Stimulated activated CD4-positive, alpha-beta T cell treated with anti-CD3 and anti-CD28 coated beads, Interleukin-1b, Interleukin-23, amount 100 ng/mL, for 1 hour (primary cell): ENCODE results near the gene OR1S1.
"Not testable (repeated sequence)": the region's sequence is repeated elsewhere in the genome, so short reads cannot be mapped to it uniquely, and the experiment has no call there.

Experiments
- DNase-seq, 2 donors: peaks; one replicate each; pipeline ENCODE4 v3.0.0-alpha.2; 2020; ENCODE audit warnings: low read depth in 2 of 2

The OR1S1 gene

GRCh38 chr11:58212420-58212819 lies at the start of gene OR1S1:
Gene OR1S1 (plus strand): TSS chr11:58212720.
- DNase-seq, result not testable (repeated sequence)

GRCh38 chr11:58164389-58164788 lies 48.1 kb upstream of the OR1S1 start:
- DNase-seq, result no peak

DNA sequence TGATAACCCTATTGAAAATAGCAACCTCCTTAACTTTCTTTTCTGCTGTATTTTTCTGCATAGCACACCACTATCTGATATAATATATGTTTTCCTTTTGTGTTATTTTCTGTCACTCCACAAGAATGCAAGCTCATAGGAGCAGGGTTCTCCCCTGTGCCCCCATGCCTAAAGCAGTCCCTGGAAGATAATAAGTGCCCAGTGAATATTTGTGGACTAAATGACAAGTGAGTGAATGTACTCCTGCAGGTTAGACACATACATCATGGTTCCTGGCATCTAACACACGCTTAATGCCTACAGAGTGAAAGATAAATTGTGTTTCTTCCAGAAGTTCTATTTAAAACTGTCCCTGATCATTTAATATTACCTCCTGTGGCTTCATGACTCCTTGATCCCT lies 47.5 kb upstream of the OR1S1 start:
- no peak for DNase-seq

DNA sequence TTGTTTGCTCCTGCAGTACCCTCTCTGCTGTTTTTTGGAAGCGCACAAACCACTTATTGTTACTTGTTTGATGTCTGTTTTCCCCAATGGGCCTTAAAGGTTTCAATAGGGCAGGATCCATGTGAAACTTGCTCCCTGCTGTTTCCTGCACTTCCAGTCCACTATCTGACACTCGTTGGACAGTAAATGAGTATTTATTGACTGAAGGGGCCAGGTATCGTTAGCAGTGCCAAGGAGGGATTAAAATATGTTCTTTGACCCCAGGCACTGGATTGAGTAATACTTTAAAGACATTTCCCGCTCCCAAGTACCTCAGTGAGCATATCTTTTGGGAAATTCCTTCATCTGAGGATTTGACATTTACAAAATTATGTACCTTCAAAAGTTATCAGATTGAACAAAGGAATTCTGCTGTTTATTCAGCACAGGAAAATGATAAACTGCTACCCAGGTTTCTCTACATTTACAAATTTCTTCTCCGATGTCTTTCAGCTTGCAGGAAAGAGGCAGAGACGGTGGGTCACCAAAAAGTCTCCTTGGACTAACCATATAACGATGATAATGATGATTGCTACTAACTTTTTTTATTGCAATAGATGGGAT lies 46.9 kb upstream of the OR1S1 start:
- DNase-seq, result no peak

- DNase-seq, result no peak
These were observed 35.0 kb upstream of the OR1S1 start for GRCh38 chr11:58177409-58178054.

- DNase-seq, result no peak
These were observed 34.1 kb upstream of the OR1S1 start for GRCh38 chr11:58178444-58178843.

- no peak for DNase-seq
These were observed 32.9 kb upstream of the OR1S1 start for GRCh38 chr11:58179648-58180047.

- no peak for DNase-seq
These were observed 25.6 kb upstream of the OR1S1 start for GRCh38 chr11:58186938-58187337.

GRCh38 chr11:58188770-58189169 lies 23.8 kb upstream of the OR1S1 start, which contains the start of gene OR9Q2:
Gene OR9Q2 (plus strand): TSS chr11:58189070. CDS start chr11:58190491, 1,421 bp downstream.
- no peak for DNase-seq

GRCh38 chr11:58192229-58192628 lies 20.3 kb upstream of the OR1S1 start:
- DNase-seq, result no peak

DNA sequence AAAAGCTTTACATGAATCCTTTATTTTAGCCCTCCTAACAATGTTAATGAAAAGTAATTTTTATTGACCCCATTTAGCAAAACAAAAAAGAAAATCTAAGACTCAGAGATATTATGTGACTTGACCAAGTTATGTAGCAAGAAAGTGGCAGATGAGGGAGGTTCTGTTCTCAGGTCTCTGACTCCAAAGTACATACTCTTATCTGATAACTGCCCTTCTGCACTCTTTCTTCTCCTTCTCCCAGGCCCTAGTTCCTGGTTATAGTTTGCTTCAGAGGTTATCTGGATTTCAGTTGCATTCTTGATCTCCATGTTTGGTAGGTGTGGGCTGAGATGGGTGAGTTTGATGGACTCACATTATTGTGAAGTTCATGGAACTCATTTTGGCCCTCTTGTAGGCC lies 19.1 kb upstream of the OR1S1 start:
- DNase-seq, result no peak

- DNase-seq, result no peak
These were observed 16.6 kb upstream of the OR1S1 start for GRCh38 chr11:58195939-58196338.

DNA sequence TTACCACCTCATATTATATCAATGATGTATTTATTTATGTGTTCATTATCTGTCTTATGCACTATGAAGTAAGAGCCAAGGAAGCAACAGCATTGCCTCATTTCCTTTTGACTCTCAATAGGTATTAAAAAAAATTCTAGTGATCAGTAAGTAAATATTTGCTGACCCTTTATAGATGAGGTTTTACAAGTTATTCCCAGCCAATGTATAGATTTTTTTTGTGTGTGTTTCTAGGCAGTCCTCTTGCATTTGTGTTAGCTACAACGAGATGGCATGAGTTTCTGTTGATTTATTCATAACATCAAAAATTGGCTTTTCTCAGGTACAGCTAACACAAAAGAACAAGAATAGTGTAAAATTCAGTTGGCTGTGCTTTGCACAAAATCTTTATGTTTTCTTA lies 13.2 kb upstream of the OR1S1 start:
- DNase-seq, result no peak

DNA sequence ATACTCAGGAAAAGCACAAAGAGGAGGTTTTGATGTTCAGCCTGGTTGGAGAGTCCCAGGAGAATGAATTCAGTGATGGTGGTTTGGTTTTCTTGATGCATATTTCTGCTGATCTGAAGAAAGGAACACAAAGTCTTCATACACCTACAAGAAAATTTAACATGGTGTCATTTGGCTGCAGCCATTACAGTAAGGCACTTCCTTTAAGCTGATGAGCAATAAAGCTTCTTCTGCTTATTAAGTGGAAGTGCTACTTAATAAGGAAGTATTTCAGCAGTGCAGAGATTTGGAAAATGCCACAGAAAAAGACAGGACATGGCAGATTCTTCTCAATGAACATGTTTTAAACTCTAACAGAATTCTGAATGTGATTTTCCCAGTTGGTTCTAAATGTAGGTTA lies 8.5 kb upstream of the OR1S1 start, which contains the start of gene OR1S2:
TSS of gene OR1S2 (minus strand) at position 101 of the 400 bp plus-strand sequence. CDS start at position 101, 0 bp downstream.
- no peak for DNase-seq

- no peak for DNase-seq
These were observed 4.0 kb downstream of the OR1S1 start for GRCh38 chr11:58216476-58216875.

- no peak for DNase-seq
These were observed 10.2 kb downstream of the OR1S1 start for GRCh38 chr11:58222721-58223120.

DNA sequence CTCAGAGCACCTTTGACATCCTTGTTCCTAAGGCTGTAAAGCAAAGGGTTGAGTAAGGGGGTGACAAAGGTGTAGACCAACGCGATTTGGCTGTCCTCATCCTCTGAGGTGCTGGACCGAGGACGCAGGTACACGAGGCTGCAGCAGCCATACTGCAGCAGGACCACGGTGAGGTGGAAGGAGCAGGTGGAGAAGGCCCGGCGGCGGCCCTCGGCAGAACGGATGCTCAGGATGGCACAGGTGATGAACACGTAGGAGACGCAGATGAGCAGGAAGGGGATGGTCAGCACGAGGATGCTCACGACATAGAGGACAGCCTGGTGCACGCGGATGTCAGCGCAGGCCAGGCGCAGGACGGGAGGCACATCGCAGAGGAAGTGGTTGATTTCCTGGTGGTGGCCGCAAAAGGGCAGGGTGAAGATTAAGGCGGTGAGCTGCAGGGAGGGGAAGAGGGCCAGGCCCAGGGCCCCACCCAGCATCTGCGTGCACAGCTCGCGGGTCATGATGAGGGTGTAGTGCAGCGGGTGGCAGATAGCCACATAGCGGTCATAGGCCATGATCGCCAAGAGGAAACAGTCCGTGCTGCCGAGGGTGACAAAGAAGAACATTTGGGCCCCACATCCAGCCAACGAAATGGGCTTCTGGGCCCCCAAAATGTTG lies 15.6 kb downstream of the OR1S1 start:
- DNase-seq, result no peak

GRCh38 chr11:58243954-58244353 lies 31.4 kb downstream of the OR1S1 start:
- no peak for DNase-seq

GRCh38 chr11:58254936-58255335 lies 42.4 kb downstream of the OR1S1 start:
- DNase-seq, result no peak

DNA sequence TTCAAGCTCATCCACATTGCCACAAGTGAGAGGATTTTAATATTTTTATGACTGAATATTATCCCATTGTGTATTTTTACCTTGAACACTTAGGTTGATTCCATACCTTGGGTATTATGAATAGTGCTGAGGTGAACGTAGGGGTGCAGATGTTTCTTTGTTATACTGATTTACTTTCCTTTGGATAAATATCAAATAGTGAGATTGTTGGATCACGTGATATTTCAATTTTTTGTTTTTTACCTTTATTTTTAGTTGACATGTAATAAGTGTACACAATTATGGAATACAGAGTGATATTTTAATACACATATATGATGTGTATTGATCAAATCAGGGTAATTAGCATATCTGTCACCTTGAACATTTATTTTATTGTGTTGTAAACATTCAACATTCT lies 47.5 kb downstream of the OR1S1 start:
- no peak for DNase-seq
